A673 (cell line): ENCODE results near the gene CD19.

Source experiments
- EZH2 ChIP-seq: fragments of 200-600 bp; sonication (generic); IDR thresholded peaks from 2 replicates; pipeline ENCODE4 v1.6.1; 2017; ENCODE audit warnings: borderline replicate concordance, low read depth, mild to moderate bottlenecking, mixed read lengths, antibody characterized with exemption, low read length; ENCODE audit not compliant: poor library complexity, severe bottlenecking
- TF ChIP-seq, protein P1 (sequence below): fragments of 300-800, 200-600 bp; sonication (generic); conservative IDR thresholded peaks from 2 replicates; pipeline ENCODE4 v1.5.1; 2017; ENCODE audit warnings: low read depth, mild to moderate bottlenecking, antibody characterized with exemption, low read length, moderate library complexity, mixed read lengths

DNA sequence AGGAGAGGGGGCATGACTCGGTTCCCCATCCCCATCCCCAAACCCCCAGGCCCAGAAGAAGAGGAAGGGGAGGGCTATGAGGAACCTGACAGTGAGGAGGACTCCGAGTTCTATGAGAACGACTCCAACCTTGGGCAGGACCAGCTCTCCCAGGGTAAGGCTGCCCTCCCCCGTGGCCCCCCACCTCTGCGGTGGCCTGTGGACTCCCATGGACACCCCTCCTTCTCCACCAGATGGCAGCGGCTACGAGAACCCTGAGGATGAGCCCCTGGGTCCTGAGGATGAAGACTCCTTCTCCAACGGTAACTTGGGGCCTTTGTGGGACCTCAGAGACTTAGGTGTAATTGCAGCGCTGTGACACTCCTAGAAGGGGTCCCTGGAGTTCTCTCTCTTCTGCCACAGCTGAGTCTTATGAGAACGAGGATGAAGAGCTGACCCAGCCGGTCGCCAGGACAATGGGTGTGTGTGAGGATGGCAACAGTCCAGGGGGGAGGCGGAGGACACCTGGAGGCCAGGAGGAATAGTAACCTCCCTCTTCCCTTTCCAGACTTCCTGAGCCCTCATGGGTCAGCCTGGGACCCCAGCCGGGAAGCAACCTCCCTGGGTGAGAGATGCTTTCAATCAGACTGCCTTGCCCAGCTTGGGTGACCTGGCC, 5.6 kb downstream of the CD19 start:
- TF ChIP-seq, protein P1, sequence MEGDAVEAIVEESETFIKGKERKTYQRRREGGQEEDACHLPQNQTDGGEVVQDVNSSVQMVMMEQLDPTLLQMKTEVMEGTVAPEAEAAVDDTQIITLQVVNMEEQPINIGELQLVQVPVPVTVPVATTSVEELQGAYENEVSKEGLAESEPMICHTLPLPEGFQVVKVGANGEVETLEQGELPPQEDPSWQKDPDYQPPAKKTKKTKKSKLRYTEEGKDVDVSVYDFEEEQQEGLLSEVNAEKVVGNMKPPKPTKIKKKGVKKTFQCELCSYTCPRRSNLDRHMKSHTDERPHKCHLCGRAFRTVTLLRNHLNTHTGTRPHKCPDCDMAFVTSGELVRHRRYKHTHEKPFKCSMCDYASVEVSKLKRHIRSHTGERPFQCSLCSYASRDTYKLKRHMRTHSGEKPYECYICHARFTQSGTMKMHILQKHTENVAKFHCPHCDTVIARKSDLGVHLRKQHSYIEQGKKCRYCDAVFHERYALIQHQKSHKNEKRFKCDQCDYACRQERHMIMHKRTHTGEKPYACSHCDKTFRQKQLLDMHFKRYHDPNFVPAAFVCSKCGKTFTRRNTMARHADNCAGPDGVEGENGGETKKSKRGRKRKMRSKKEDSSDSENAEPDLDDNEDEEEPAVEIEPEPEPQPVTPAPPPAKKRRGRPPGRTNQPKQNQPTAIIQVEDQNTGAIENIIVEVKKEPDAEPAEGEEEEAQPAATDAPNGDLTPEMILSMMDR: no peak
- no peak for TF ChIP-seq EZH2
